Temporal lobe (tissue), 2 donors: ENCODE results near the gene LY6G5B. TPM values are rescaled to one million over a fixed set of nuclear protein-coding genes. Genes with fewer than 3 reads are reported as not detected.

Source experiments
- small RNA-seq: library from RNA; depleted of rRNA; stranded (forward); fragments of <200 nt; gene quantifications from one replicate; pipeline ENCODE3, GENCODE V24; 2014; ENCODE audit warnings: low replicate concordance
- total RNA-seq: library from RNA; depleted of rRNA; stranded (reverse); fragments of >200 nt; gene quantifications from one replicate; pipeline ENCODE4 v1.2.3, GENCODE V29; 2014

LY6G5B gene
- total RNA-seq, 1 donor from 2014 or later, result 3.4 TPM

Small RNA genes within 50 kb of the gene (small RNA-seq; reads per million reads assigned to genes)
- gene LY6G6D, result not detected
- gene MIR4646, result not detected
- gene MIR6832, result not detected
- not detected for gene RF00019
- 4.2 reads per million, percentile 91 among the genes with 10 or more reads in this experiment for gene SNORA38

Other genes with a start within 250 kb of the LY6G5B start
- 0.25 TPM for gene MICB, start 171.8 kb upstream of the LY6G5B start, total RNA-seq
- not detected for gene MCCD1, start 141.0 kb upstream of the LY6G5B start, total RNA-seq
- 230 TPM for gene DDX39B, start 128.0 kb upstream of the LY6G5B start, total RNA-seq
- 57.5 TPM for gene ATP6V1G2, start 123.4 kb upstream of the LY6G5B start, total RNA-seq
- 10.6 TPM for gene NFKBIL1, start 122.4 kb upstream of the LY6G5B start, total RNA-seq
- not detected for gene LTA, start 97.7 kb upstream of the LY6G5B start, total RNA-seq
- not detected for gene TNF, start 94.4 kb upstream of the LY6G5B start, total RNA-seq
- not detected for gene LTB, start 87.6 kb upstream of the LY6G5B start, total RNA-seq
- gene LST1, start 83.7 kb upstream of the LY6G5B start, total RNA-seq, result 0.74 TPM
- not detected for gene NCR3, start 77.0 kb upstream of the LY6G5B start, total RNA-seq
- 5.7 TPM for gene AIF1, start 54.7 kb upstream of the LY6G5B start, total RNA-seq
- 55.1 TPM for gene PRRC2A, start 49.3 kb upstream of the LY6G5B start, total RNA-seq
- 136 TPM for gene BAG6, start 17.3 kb upstream of the LY6G5B start, total RNA-seq
- 0.98 TPM for gene APOM, start 14.1 kb upstream of the LY6G5B start, total RNA-seq
- gene C6orf47, start 9.2 kb upstream of the LY6G5B start, total RNA-seq, result 11.6 TPM
- gene GPANK1, start 5.0 kb upstream of the LY6G5B start, total RNA-seq, result 8.9 TPM
- 55.8 TPM for gene CSNK2B, start 3.9 kb upstream of the LY6G5B start, total RNA-seq
- gene LY6G5C, start 11.1 kb downstream of the LY6G5B start, total RNA-seq, result 1.2 TPM
- 40.3 TPM for gene ABHD16A, start 33.3 kb downstream of the LY6G5B start, total RNA-seq
- gene LY6G6F, start 36.9 kb downstream of the LY6G5B start, total RNA-seq, result not detected
- 0.74 TPM for gene LY6G6D, start 45.4 kb downstream of the LY6G5B start, total RNA-seq
- gene LY6G6C, start 51.8 kb downstream of the LY6G5B start, total RNA-seq, result 0.25 TPM
- not detected for gene MPIG6B, start 53.4 kb downstream of the LY6G5B start, total RNA-seq
- gene DDAH2, start 59.3 kb downstream of the LY6G5B start, total RNA-seq, result 108 TPM
- 16.5 TPM for gene CLIC1, start 66.6 kb downstream of the LY6G5B start, total RNA-seq
- 2.5 TPM for gene MSH5, start 70.0 kb downstream of the LY6G5B start, total RNA-seq
- gene SAPCD1, start 92.7 kb downstream of the LY6G5B start, total RNA-seq, result 0.74 TPM
- 0.98 TPM for gene VWA7, start 107.4 kb downstream of the LY6G5B start, total RNA-seq
- gene VARS1, start 125.8 kb downstream of the LY6G5B start, total RNA-seq, result 41.1 TPM
- gene LSM2, start 137.0 kb downstream of the LY6G5B start, total RNA-seq, result 10.3 TPM
- 3.7 TPM for gene HSPA1L, start 145.3 kb downstream of the LY6G5B start, total RNA-seq
- 351 TPM for gene HSPA1A, start 145.6 kb downstream of the LY6G5B start, total RNA-seq
- gene HSPA1B, start 157.8 kb downstream of the LY6G5B start, total RNA-seq, result 543 TPM
- gene NEU1, start 192.8 kb downstream of the LY6G5B start, total RNA-seq, result 14.0 TPM
- not detected for gene SLC44A4, start 209.0 kb downstream of the LY6G5B start, total RNA-seq
- gene EHMT2, start 227.7 kb downstream of the LY6G5B start, total RNA-seq, result 65.6 TPM
- 21.9 TPM for gene ZBTB12, start 232.1 kb downstream of the LY6G5B start, total RNA-seq